Esophagus muscularis mucosa (tissue), 4 donors: Measurements from ENCODE around the gene LTA4H. TPM values are rescaled to one million over a fixed set of nuclear protein-coding genes. Genes with fewer than 3 reads are reported as not detected.

Experiments used
- DNase-seq: peaks from one replicate; pipeline ENCODE4 v3.0.0-alpha.2; 2017; ENCODE audit errors: extremely low spot score
- H3K27ac ChIP-seq, 4 donors: fragments of 200-600 bp; sonication (generic); replicated peaks in 1 of 4; 1 replicate in 3 of 4; 2 replicates in 1 of 4; pipeline ENCODE4 v1.5.1; 2016 to 2019; ENCODE audit warnings: mild to moderate bottlenecking in 1 of 4
- H3K27me3 ChIP-seq, 4 donors: fragments of 200-600 bp; sonication (generic); one replicate each; pipeline versions ENCODE4 v1.5.1 to v1.6.0; 2016 to 2019
- H3K36me3 ChIP-seq, 4 donors: fragments of 200-600 bp; sonication (generic); one replicate each; pipeline ENCODE4 v1.5.1; 2016 to 2019
- H3K4me1 ChIP-seq, 4 donors: fragments of 200-600 bp; sonication (generic); one replicate each; pipeline ENCODE4 v1.5.1; 2016 to 2019
- H3K4me3 ChIP-seq, 4 donors: fragments of 200-600 bp; sonication (generic); 1 replicate in 2 of 4; 2 replicates in 2 of 4; pipeline ENCODE4 v1.5.1; 2016 to 2019; ENCODE audit warnings: mild to moderate bottlenecking in 4 of 4, moderate library complexity in 1 of 4
- H3K9me3 ChIP-seq, 4 donors: fragments of 200-600 bp; sonication (generic); 1 replicate in 3 of 4; 2 replicates in 1 of 4; pipeline ENCODE4 v1.5.1; 2016 to 2019
- EP300 ChIP-seq: sonication (generic); formaldehyde crosslinking; IDR thresholded peaks from one replicate; pipeline ENCODE4 v1.6.1; 2017; ENCODE audit warnings: antibody characterized with exemption
- POLR2A ChIP-seq: fragments of 450-650 bp; IDR thresholded peaks from one replicate; pipeline ENCODE4 v1.6.1; 2017; ENCODE audit warnings: antibody characterized with exemption, moderate library complexity, mild to moderate bottlenecking, low read depth
- POLR2AphosphoS5 ChIP-seq, 2 donors: sonication (generic); formaldehyde crosslinking; IDR thresholded peaks; one replicate each; pipeline ENCODE4 v1.6.1; 2017; ENCODE audit warnings: antibody characterized with exemption in 2 of 2
- WGBS: methylation state at CpG from one replicate; pipeline ENCODE4 v1.1.5; 2018; 5-methylcytosine and 5-hydroxymethylcytosine counted together
- intact Hi-C: fragments of 100-400 bp; cut with DNase I; formaldehyde crosslinking; loops from one replicate; pipeline ENCODE4 v1.15.1; 2023
- total RNA-seq, 4 donors: library from RNA; depleted of rRNA; stranded (reverse); fragments of >200 nt; gene quantifications; one replicate each; pipeline versions ENCODE4 v1.1.0 to v1.2.1, GENCODE V29; 2016
- TF ChIP-seq, protein P1 (sequence below), 3 experiments: fragments of 200-600 bp in 2 of 3; fragments of 450-650 bp in 1 of 3; sonication (generic) in 2 of 3; IDR thresholded peaks; one replicate each; pipeline ENCODE4 v1.5.1; 2017 to 2019; ENCODE audit warnings: antibody characterized with exemption in 3 of 3, mild to moderate bottlenecking in 2 of 3, moderate library complexity in 1 of 3

Gene LTA4H
- total RNA-seq, 4 donors from 2014 or later: 47.8 to 75.0 (median 64.5) TPM

DNA sequence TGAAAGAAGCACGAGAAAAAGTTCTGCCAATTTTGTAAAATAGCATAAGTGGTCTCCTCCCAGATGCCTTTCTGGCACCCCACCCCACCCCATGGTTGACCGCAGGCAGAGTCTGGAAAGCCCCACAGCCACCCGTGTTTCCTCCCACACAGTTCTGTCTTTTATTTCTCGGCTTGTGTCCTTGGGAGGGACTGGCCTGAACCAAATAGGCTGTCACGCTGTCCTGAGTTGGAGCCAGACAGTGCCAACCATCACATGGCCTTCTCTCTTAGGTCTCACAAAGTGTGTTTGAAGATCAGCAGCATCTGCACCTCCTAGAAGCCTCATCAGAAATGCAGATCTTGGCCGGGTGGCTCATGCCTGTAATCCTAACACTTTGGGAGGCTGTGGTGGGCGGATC is 10.2 kb upstream of the LTA4H start:
- H3K4me3 ChIP-seq: no peak overlapping the region
- peaks cover 8 to 20% (median 14%) of the 10 kb centered on the region in 4 donors for H3K4me1 ChIP-seq
- TF ChIP-seq POLR2AphosphoS5 (IDR thresholded peaks at IDR 0.05) (no peak), POLR2A (no peak), EP300 (no peak)
- TF ChIP-seq, protein P1, sequence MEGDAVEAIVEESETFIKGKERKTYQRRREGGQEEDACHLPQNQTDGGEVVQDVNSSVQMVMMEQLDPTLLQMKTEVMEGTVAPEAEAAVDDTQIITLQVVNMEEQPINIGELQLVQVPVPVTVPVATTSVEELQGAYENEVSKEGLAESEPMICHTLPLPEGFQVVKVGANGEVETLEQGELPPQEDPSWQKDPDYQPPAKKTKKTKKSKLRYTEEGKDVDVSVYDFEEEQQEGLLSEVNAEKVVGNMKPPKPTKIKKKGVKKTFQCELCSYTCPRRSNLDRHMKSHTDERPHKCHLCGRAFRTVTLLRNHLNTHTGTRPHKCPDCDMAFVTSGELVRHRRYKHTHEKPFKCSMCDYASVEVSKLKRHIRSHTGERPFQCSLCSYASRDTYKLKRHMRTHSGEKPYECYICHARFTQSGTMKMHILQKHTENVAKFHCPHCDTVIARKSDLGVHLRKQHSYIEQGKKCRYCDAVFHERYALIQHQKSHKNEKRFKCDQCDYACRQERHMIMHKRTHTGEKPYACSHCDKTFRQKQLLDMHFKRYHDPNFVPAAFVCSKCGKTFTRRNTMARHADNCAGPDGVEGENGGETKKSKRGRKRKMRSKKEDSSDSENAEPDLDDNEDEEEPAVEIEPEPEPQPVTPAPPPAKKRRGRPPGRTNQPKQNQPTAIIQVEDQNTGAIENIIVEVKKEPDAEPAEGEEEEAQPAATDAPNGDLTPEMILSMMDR (IDR thresholded peaks at IDR 0.05): no peak
- DNase-seq: no peak
- WGBS: 92% methylated on average over 5 of the region's 7 CpGs
- no peaks in the 10 kb centered on the region for H3K9me3 ChIP-seq
- H3K36me3 ChIP-seq: no peaks in the 10 kb centered on the region
- H3K27me3 ChIP-seq: no peaks in the 10 kb centered on the region
- intact Hi-C loops: no loop called here
- H3K27ac ChIP-seq: no peak overlapping the region

DNA sequence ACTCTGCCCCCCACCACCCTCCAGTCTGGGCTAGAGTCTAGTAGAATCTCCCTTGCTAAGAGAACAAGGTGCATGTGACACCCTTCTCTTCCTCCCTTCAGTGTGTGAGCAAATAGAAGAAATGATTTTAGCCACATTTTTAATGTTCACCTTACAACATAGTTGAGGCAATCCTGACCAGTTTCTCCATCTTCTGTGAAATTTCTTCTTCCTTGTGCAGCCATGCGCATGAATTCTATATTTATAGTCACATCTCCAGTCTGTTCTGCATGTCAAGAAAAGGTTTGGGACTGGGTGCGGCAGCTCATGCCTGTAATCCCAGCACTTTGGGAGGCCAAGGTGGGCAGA is 9.5 kb upstream of the LTA4H start:
- no peak overlapping the region for H3K4me3 ChIP-seq
- H3K27ac ChIP-seq: no peak overlapping the region
- 89% methylated on average over 2 of the region's 2 CpGs for WGBS
- H3K27me3 ChIP-seq: no peaks in the 10 kb centered on the region
- no peak for TF ChIP-seq POLR2A
- TF ChIP-seq, protein P1 (IDR thresholded peaks at IDR 0.05): no peak
- no peak for TF ChIP-seq EP300
- TF ChIP-seq POLR2AphosphoS5 (IDR thresholded peaks at IDR 0.05): no peak
- no peak for DNase-seq
- no peaks in the 10 kb centered on the region for H3K9me3 ChIP-seq
- no peaks in the 10 kb centered on the region for H3K36me3 ChIP-seq
- H3K4me1 ChIP-seq: peaks cover 8 to 20% (median 14%) of the 10 kb centered on the region in 4 donors
- intact Hi-C loops: no loop called here

DNA sequence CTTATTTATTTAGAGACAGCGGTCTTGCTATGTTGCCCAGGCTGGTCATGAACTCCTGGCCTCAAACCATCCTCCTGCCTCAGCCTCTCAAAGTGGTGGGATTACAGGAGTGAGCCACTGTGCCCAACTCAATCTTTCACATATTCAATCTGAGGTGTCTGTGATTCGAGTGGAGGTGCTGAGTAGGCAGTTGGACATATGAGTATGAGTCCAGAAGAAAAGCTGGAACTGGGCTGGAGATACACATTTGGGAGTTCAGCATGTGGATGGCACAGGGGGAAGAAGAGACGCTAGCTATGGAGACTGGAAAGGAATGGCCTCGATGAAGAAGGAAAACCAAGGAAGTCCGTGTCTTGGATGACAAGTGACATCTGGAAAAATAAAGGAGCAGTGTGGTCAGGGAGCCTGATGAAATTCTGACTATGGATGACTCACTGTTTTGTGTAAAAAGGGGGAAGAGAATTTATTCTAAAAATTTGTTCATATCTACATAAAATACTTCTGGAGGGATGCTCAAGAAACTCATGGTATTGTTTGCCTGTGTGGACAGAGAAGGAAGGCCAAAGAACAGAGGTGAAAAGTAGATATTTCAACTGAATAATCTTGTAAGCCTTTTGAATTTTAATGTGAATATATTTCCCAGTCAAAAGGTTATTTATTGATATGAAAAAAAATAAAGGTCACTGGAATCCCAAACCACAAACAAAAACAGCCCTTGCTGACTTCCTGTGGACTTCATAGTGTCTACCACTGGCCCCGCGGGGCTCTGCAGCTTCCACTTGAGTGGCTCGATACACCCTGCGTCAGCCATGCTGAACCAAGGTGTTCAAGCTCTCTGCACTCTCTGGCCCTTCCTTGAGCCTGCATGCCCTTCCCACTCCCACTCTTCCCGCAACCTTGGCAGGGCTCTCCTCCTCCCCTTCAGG is 8.9 kb upstream of the LTA4H start:
- Histone ChIP-seq H3K9me3 (no peaks in the 10 kb centered on the region), H3K36me3 (no peaks in the 10 kb centered on the region), H3K4me3 (no peak overlapping the region), H3K27ac (no peak overlapping the region), H3K4me1 (peaks cover 8 to 20% (median 14%) of the 10 kb centered on the region in 4 donors), H3K27me3 (no peaks in the 10 kb centered on the region)
- no peak for DNase-seq
- WGBS: 71% methylated on average over 10 of the region's 10 CpGs
- intact Hi-C loops: no loop called here
- TF ChIP-seq, protein P1 (IDR thresholded peaks at IDR 0.05): no peak
- TF ChIP-seq POLR2AphosphoS5 (IDR thresholded peaks at IDR 0.05) (no peak), POLR2A (no peak), EP300 (no peak)

DNA sequence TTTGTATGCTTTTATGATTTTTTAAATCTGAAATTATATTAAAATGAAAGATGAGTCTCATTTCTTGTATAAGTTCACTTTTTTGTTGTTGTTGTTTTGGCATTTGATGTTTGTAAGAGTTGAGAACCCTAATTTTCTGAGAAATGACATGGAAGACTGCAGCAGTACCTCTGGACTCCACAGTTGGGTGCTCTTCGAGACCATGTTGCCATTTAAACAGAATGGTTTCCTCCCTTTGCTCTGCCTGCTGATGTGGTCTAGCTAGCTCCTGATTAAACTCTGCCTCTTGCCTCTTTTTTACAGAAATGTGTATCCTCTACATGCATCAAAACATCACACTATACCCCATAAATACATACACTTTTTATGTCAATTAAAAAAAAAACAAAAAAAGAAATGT is 5.8 kb upstream of the LTA4H start:
- no peak for DNase-seq
- no peaks in the 10 kb centered on the region for H3K9me3 ChIP-seq
- no peak overlapping the region for H3K27ac ChIP-seq
- TF ChIP-seq POLR2A (no peak), POLR2AphosphoS5 (IDR thresholded peaks at IDR 0.05) (no peak), EP300 (no peak)
- TF ChIP-seq, protein P1 (IDR thresholded peaks at IDR 0.05): no peak
- 100% methylated on average over 1 of the region's 1 CpG for WGBS
- H3K36me3 ChIP-seq: no peaks in the 10 kb centered on the region
- H3K27me3 ChIP-seq: no peaks in the 10 kb centered on the region
- intact Hi-C loops: no loop called here
- peaks cover 0 to 2% (median 0%) of the 10 kb centered on the region in 4 donors for H3K4me1 ChIP-seq
- no peak overlapping the region for H3K4me3 ChIP-seq
